ENCODE results near the gene PDSS1.
A peak's percentile ranks its signal among the peaks of the same experiment; 100 is the strongest.
"Not testable (repeated sequence)": the region's sequence is repeated elsewhere in the genome, so short reads cannot be mapped to it uniquely, and the experiment has no call there.

PDSS1 gene

DNA sequence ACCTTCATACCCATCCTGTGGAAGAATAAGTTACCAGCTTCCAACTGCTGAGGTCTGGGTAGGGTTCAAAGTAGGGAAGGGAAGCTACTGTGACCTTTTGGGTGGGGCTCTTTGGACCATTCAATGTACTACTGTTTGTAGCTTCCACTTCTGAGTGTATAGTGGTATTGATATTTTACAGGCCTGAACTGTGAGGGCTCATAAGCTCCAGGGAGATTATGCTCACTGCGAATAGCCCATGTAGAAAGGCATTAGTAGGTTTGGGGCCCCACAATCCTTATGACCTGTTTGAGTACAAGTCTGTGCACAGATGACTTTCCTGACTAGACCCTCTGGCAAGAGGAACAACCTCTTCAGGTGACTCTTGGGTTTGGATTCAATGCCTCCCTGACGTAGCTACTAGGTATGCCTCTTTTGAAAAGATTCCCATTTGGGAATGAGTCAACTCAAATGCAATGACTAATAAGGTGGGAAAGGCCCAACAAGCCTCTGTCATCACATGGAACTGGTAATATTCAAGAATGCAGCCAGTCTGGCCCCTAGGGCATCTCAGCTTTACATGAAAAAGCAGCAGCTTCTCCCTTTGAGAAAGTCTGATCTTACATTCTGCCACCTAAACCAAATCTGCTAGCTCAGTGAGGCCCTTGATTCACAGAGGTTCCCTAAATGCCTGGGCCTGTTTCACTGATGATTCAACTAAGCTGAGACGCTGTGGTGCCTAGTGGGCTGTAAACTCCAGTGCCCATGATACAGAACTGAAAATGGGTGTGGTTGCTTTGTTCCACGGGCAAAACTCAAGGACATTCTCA, 83.5 kb downstream of the PDSS1 start:
- TF ChIP-seq SPI1 (IDR thresholded peaks at IDR 0.05; ENCODE audit: low read depth, low read length) (peak; percentile 50; the same call in 1 of the 2 replicates), POLR2AphosphoS5 (IDR thresholded peaks at IDR 0.05; ENCODE audit: low read depth, low read length) (no peak)
- no peak for DNase-seq (ENCODE audit: insufficient read length, low spot score)
- FAIRE-seq = peak; percentile 88

DNA sequence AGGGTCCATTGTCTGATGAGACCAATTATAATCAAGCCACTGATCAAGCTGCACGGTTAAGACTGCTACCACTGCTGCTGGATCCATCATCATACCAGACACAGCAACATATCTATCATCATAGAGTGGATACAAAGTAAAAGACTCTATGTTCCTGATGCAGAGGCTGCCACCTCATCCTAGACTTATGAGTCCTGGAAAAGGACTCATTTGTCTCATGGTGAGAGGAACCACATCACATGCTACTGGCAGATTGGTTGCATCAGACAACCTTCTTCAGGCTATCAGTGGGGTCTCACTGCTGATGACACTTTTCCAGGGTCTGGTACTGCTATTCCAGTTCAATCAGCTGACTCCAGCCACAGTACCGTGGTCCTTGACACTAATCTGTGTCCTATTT, 84.3 kb downstream of the PDSS1 start:
- TF ChIP-seq POU2F2 (IDR thresholded peaks at IDR 0.05; ENCODE audit: low read depth, low read length) = no peak
- no peak for TF ChIP-seq SPI1 (IDR thresholded peaks at IDR 0.05; ENCODE audit: low read depth, low read length)
- TF ChIP-seq TAF1 (IDR thresholded peaks at IDR 0.05; ENCODE audit: low read depth, low read length) = no peak
- no peak for TF ChIP-seq POLR2A (IDR thresholded peaks at IDR 0.05; ENCODE audit: low read depth, low read length)
- TF ChIP-seq POLR2AphosphoS5 (IDR thresholded peaks at IDR 0.05; ENCODE audit: low read depth, low read length) = no peak
- no peak for TF ChIP-seq PAX5 (IDR thresholded peaks at IDR 0.05; ENCODE audit: insufficient read depth, low read length, severe bottlenecking)
- DNase-seq (ENCODE audit: insufficient read length, low spot score) = no peak
- FAIRE-seq = no peak

DNA sequence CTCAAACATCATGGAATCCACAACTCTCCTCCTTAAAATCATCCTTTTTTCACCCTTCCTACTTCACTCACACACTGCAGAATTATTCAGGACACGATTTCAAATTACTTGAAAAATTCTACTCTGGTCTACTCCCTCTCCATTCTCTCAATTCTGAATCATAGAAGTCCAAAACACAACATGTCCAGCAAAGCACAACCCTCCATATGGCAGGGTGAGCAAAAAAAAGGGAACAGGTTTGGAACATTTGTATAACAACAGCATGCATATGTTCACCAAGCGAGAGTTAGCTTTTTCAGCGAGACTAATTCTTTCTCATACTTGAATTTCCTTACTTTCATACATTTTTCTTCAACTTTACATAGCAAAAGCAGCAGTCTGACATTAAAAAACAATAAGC, 89.9 kb downstream of the PDSS1 start:
- no peak for DNase-seq (ENCODE audit: insufficient read length, low spot score)
- no peak for FAIRE-seq
- TF ChIP-seq POU2F2 (IDR thresholded peaks at IDR 0.05; ENCODE audit: low read depth, low read length) = no peak
- no peak for TF ChIP-seq POLR2A (IDR thresholded peaks at IDR 0.05; ENCODE audit: low read depth, low read length)
- no peak for TF ChIP-seq PAX5 (IDR thresholded peaks at IDR 0.05; ENCODE audit: insufficient read depth, low read length, severe bottlenecking)

DNA sequence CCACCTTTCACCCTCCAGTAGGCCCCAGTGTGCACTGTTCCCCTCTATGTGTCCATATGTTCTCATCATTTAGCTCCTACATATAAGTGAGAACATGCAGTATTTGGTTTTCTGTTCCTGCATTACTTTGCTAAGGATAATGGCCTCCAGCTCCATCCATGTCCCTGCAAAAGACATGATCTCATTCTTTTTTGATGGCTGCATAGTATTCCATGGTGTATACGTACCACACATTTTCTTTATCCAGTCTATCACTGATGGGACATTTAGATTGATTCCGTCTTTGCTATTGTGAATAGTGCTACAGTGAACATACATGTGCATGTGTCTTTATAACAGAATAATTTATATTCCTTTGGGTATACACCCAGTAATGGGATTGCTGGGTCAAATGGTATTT, 92.3 kb downstream of the PDSS1 start:
- FAIRE-seq; DNase-seq (ENCODE audit: insufficient read length, low spot score): not testable (repeated sequence)

DNA sequence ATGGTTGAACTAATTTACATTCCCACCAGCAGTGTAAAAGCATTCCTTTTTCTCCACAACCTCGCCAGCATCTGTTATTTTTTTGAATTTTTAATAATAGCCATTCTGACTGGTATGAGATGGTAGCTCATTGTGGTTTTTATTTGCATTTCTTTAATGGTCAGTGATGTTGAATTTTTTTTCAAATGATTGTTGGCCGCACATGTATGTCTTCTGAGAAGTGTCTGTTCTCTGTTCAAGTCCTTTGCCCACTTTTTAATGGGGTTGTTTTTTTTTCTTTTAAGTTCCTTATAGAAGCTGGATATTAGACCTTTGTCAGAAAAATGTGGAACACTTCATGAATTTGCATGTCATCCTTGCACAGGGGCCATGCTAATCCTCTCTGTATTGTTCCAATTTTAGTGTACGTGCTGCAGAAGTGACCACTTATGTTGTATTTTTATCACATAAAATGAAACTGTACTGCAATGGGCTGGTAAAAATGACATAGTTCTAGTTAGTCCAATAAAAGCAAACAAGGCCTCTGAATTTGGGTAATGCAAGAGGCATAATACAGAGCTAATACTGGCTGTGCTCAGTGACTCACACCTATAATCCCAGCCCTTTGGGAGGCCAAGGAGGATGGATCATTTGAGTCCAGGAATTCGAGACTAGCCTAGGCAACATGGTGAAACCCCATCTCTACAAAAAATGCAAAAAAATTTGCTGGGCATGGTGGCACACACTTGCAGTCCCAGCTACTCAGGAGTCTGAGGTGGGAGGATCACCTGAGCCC, 92.9 kb downstream of the PDSS1 start:
- DNase-seq (ENCODE audit: insufficient read length, low spot score) (no peak), FAIRE-seq (peak; percentile 87)
- no peak for TF ChIP-seq SPI1 (IDR thresholded peaks at IDR 0.05; ENCODE audit: low read depth, low read length)
- no peak for TF ChIP-seq TAF1 (IDR thresholded peaks at IDR 0.05; ENCODE audit: low read depth, low read length)
- TF ChIP-seq PAX5 (IDR thresholded peaks at IDR 0.05; ENCODE audit: insufficient read depth, low read length, severe bottlenecking) = no peak
- TF ChIP-seq POU2F2 (IDR thresholded peaks at IDR 0.05; ENCODE audit: low read depth, low read length) = no peak
- TF ChIP-seq POLR2AphosphoS5 (IDR thresholded peaks at IDR 0.05; ENCODE audit: low read depth, low read length) = no peak
- TF ChIP-seq POLR2A (IDR thresholded peaks at IDR 0.05; ENCODE audit: low read depth, low read length) = no peak

DNA sequence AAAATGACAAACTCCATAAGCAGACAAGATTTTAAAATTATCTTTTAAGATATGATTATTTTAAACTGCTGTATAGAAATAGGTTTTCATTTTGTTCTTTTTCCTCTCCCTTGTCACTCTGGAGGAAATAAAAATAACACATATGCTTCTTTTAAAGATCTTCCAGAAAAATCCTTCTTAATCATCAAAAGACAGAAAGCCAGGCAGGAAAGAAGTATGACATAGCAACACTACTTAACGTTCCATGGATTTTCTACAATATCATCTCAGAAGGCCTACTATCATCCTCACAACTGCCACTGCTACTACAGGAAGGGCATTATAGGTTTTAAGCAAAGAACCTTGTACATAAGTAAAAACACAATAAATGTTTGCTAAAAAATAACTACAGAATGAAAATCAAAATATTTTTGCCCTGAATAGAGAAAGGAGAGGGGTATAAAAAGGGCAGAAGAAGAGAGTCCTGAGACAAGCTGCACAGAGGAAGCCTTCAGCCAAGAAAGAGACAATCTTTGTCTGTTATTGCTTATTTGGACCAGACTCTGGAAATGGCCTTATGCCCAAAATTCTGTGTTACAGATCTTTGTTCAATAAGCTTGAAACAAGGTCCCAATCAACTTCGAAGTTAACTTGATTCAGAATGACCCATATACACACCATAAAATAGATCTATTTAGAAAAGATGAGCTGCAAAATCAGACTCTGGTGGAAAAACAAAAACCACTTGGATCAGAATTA, 95.4 kb downstream of the PDSS1 start:
- no peak for TF ChIP-seq PAX5 (IDR thresholded peaks at IDR 0.05; ENCODE audit: insufficient read depth, low read length, severe bottlenecking)
- TF ChIP-seq POLR2A (IDR thresholded peaks at IDR 0.05; ENCODE audit: low read depth, low read length) = no peak
- no peak for TF ChIP-seq POU2F2 (IDR thresholded peaks at IDR 0.05; ENCODE audit: low read depth, low read length)
- no peak for TF ChIP-seq SPI1 (IDR thresholded peaks at IDR 0.05; ENCODE audit: low read depth, low read length)
- TF ChIP-seq POLR2AphosphoS5 (IDR thresholded peaks at IDR 0.05; ENCODE audit: low read depth, low read length) = no peak
- TF ChIP-seq TAF1 (IDR thresholded peaks at IDR 0.05; ENCODE audit: low read depth, low read length) = no peak
- DNase-seq (ENCODE audit: insufficient read length, low spot score) = no peak
- no peak for FAIRE-seq

All from GM12891 (cell line).